ENCODE results near the gene CDON.

CDON gene

DNA sequence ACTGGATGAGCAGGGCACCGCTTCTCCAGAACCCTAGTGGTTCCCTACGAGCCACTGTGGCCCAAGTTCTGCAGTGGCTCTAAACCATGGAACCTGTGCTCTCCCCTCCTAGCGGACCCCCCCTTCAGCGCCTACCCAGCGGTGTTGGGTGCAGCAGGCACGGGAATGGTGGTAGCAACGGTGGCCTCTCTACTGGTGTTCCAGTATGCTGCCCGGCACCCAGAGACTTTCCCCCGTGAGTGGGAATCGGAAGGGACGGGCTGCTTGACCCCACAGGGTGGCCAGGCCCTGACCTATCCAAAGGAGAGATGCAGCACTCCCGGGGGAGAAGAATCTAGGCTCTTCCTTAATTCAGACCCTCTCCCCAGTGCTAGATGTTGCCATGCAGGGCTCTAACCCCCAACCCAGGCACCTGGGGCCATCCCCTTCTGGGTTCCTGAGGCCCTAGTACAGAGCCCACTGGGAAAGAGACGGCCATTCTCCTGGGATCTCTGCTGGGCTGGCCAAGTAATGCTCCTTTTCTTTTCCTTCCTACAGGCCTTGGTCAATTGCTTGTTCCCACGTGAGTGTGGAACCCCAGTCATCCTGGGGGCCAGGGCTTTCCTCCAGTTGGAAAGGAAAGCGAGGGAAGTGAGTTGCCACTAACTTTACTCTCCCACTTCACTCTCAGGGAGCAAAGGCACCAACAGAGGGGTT lies 107.6 kb downstream of the CDON start:
- DNase-seq: no peak

DNA sequence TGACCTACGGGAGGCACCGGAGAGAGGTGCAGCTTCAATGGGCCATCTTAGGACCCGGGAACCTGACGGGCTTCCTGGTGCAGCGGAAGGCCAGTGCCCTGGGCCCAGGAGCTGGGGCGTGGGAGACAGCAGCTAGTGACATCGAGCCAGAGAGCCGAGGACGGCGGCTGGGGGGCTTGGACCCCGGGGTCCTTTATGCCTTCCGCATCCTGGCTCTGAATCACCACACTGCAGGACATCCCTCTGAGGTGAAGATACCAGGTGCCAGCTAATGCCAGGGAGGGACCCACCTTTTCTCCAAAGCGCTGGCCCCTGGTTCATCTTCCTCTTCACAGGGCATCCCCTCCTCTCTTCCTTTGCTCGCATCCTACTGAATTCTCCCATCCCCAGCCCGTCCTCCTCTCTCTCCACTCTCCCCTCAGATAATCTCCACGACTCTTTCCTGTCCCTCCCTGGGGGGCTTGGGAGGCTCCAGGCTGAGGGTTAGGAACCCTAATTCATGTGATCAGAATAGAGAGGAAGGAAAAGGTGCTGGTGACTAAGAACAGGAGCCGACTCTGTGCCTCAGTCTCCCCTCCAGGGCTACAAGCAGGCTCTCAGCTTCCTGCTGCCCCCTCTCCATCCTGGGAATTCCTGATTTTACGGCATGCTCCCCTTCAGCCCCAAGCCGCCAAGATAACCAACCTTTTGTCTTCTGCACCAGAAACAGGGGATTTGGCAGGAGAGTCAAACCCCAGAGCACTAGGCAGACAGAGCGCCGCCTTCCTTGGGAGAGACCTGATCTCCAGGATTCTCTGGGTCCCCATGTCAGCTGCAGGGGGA lies 108.3 kb downstream of the CDON start:
- no peak for DNase-seq

DNA sequence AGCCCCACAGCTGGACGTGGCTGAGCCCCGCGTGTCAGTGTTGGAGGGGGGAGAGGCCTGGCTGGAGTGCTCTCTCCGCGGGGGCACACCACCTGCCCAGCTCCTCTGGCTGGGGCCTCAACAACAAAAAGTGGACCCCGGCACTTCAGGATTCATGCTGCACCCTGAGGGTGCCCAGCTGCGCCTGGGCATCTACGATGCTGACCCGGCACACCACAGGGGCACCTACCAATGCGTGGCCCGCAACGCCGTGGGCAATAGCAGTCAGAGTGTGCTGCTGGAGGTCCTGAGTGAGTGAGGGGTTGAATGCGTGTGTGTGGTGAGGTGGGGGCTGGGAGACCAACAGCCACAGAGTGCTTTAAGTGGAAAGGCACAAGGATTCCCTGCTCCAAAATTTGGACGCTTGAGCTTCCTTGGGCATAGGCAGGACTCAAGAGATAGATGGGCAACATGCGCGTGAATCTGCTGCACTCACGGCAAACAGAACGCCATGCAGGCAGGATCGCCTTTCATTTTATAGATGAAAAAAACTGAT lies 109.2 kb downstream of the CDON start:
- DNase-seq: no peak

DNA sequence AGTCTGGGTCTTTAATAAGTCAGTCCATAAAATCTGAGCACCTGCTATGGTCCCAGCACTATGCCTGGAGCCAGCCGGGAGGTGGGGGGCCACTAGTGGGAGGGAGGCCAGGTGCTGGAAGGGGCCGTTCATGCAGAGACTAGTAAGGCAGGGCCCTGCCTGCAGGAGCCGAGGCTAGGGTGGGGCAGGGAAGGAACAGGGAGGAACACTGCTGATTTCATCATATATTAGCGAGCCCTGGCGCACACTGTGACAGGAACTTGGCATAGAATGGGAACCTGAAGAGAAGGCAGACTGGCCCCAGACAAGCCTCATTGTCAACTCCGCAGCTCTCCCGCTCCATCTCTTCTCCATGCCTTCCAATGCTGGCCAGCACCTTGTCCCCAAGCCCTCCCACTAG lies 109.7 kb downstream of the CDON start:
- DNase-seq: peak; percentile 55

DNA sequence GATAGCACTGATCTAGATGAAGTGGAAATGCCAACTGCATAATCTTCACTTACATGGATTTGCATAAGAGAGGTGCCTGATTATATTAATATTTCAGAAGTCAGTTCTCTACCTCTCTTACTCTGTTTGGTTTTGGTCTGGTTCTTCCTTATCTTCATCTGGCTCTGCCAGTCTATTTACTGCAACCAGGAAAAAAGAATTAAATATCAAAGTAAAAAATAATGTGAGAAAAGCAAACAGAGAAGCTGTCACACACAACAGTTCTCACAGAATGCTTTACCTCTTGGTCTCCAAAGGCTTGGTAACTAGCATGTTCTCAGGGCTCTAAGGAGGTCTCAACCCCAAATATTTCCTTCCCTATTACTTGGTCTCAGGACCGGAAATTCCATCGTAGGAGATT lies 110.1 kb downstream of the CDON start:
- no peak for DNase-seq

DNA sequence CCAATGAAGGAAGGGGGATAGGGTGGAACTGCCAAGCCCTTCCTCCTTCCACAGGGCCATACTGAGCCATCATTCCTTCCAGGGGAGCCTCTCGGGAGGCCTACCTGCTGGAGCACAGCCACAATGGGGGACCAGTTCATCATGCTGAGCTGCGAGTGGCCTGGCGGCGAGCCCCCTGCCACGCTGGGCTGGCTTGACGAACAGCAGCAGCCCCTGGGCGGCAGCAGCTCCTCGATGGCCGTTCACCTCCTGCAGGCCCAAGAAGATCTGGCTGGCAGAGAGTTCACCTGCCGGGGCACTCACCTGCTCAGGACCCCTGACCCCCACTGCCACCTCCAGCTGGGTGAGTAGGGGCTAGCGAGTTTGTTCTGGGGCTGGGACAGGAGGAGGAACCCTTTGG lies 110.9 kb downstream of the CDON start:
- DNase-seq: no peak

DNA sequence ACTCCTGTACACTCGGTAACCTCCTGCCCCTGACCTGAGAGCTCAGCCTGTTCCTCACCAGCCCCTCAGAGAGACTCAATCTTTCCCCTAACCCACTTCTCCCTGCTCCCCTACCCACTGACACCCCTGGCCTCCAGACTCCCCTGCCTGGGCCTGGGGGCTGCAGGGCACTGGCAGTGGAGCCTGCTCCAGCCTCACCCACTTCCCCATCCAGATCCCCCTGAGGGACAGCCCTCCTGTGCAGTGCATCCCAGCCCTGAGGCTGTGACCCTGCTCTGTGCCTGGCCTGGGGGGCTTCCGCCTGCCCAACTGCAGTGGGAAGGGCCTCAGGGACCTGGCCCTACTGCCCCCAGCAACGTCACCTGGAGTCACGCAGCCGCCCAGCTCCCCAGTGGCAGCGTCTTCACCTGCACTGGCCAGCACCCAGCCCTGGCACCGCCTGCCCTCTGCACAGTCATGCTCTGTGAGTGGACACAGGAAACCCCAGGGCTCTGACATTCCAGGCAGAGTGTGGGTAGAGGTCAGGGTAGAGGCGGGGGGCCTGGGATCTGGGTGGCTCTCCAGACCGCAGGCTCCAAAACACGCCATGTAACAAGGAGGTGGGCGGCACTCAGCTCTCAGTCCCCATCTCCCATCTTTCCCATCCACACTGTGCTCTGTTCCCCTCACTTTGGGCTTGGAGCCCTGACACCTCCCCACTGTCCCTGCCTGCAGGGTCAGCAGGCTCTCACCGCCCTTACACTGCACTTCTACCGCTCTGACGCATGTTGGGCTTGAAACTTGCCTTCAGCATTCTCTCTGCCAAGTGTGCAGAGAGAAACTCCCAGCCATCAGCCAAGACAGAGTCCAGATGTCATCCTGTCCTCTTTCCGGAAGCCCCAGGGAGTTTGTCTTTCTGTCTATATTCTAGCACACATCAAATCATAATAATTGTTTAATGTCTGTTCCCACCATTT lies 111.7 kb downstream of the CDON start:
- DNase-seq: peak; percentile 81

DNA sequence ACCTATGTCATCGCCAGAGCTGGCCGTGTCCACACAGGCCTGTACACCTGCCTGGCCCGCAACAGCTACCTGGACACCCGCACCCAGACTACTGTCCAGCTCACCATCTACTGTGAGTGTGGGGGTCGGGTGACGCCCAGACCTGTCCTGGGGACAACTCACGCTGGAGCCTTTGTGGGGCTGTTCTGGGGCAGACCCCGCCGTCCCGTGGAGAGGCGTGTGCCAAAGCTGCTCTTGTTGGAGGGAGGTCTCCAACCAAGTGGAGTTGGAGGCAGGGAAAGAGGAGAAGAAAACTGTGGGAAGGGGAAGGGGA lies 112.5 kb downstream of the CDON start:
- no peak for DNase-seq

DNA sequence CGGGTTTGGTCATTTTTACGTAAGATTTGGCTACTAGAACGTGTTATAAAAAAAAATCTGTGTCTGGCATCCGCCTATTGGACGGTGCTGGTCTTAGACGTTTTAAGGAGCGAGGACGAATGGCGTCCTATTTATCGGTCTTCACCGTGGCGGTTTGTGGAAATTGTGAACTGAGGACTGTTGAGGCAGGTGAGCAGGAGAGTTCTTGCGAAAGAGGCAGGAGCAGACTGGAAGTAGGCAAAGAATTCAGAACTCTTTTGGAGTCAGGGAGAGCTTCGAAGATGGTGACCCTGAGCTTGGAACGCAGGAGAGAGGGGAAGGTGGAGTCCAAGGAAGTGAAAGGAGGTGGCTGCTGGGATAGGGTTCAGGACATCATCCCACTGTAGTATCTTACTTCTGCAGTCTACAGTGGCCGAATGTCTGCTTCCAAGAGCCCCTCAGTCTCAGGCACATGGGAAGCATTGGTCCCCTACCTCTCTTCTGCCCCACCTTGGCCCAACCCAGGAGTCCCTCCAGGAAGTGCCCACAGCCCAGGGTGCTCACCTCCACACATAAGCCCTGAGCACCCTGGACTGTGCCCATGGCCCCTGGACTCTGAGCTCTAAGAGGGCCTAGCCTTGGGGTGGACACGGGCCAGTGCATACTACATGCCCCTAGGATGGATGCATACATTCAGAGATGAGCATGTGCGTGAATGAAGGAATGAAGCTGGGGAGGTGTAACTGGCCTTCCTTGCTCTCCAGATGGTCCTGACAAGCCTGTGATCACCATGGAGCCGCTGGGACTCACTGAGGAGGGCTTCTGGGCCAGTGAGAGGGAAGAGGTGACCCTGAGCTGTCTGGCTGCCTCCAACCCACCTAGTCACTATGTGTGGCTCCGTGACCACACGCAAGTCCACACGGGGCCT lies 113.1 kb downstream of the CDON start:
- no peak for DNase-seq

DNA sequence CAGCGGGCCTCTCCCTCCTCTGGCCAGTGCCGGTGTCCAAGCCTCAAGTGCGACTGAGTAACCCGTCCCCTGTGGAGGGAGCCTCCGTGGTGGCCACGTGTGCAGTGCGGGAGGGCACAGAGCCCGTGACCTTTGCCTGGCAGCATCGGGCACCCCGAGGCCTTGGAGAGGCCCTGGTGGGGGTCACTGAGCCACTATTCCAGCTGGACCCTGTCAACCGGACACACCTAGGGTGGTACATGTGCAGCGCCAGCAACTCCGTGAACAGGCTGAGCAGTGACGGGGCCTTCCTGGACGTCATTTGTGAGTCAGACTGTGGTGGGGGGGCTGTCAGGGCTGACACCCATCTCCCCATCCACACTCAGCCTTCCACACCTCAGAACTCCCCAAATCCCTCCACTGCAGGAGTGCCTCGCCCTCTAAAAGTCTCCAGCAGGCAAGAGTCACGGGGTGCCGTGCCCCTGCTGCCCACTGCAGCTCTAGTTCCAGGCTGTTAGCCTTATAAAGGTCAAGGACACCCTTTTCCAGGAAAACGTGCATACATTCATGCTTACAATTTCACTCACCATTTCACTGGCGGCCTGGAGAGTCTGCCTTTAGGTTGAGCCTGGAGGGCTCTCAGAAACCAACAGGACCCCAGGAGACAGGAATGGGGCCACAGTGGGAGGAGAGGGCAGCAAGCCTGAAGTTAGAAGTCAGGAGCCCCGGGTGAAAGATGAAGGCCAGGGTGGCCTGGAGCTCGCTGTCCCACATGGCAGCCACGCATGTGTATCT lies 114.2 kb downstream of the CDON start:
- no peak for DNase-seq

DNA sequence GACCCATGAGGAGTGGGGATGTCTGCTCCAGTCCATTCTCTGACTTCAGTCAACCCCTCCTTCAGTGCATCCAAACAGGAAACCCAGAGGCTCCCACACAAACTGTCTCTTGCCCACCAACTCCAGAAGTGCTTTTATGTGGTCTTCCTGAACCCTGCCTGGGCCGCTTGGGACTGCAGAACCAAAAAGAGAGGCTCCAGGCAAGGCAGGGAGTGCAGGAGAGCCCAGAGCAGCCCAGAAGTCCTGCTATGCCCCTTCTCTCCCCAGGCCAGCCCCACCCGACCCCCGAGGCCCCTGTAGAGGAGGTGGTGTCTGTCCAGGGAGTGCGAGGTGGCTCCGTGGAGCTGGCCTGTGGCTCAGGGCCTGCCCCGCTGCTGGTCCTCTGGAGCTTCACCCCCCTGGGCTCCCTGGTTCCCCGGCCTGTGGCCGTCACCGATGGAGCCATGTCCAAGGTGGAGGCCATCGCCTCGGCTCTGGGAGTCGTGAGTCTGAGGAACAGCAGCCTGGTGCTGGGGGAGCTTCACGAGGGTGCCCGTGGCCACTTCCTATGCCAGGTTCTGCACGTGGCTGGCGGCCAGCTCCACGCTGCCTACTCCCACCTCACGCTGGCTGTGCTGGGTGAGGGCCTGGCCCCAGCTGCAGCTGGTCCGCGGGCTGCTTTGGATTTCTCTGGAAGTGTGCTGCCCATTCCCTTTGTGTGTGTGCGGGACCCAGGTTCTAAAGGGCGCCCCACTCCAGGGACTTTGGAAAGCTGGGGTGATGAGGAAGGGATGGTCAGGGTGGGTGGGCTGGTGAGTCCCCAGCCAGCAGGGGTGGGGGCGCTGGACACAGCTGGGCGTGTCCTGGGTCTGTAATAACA lies 115.0 kb downstream of the CDON start:
- DNase-seq: no peak

DNA sequence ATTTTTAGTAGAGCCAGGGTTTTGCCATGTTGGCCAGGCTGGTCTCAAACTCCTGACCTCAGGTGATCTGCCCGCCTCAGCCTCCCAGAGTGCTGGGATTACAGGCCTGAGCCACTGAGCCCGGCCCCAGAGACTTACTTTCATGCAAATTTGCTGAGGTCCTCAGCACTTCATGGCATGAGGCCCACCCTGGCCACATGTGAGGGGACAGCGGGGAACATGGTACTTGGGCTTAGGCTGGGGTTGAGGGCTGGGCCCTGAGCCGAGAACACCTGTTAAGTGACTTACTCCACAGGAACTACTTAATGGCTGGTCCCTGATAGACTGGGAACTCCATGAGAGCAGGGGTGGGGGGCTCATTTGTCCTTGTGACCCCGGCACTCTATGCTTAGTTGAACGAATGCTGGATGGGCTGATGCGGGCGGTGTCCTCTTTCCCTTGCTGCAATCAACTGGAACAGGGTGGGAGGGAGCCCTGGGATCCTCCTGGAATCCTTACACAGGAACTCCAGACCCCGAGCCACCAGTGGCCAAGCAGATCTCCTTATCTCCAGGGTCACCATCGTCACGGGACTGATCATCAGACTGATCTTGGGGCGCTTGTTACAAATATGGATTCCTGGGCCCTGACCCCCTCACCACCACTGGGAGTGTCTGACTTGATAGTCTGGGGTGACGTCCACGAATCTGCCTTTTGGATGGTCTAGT lies 115.8 kb downstream of the CDON start:
- no peak for DNase-seq

DNA sequence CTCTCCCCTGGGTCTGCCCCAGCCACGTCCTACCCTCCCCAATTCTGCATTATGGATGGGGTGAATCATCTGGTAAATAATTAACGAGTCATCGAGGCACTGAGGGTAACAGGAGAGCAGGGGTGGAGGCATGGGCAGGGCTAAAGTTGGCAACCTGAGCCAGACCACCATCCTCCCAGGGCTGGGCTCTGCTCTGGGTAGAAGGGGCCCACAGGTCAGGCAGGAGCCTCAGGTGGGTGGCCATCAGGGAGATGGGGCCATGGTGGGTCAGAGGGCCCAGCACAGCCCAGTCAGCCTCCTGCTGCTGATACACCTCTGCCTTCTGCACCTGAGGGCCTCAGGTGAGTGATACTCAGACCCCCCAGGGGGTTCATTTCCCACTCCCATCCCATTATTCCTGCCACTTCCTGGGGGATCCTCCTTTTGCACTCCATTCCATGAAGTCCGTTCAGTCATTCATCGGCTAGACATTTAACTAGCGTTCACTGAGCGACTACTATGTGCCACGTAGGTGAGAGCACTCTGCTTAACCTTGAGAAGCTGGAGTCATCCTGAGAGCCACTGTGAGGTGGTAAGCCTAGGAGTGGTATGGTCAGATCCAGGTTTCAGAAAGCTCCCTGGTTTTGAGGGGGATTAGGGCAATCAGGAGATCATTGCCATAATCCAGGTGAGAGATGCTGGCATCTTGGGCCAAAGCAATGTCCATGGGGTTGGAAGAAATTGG lies 116.7 kb downstream of the CDON start, which contains the start of gene VSIG10L2:
TSS of gene VSIG10L2 (plus strand) at position 248 of the 724 bp plus-strand sequence. CDS start at position 260, 12 bp downstream.
- DNase-seq: no peak

DNA sequence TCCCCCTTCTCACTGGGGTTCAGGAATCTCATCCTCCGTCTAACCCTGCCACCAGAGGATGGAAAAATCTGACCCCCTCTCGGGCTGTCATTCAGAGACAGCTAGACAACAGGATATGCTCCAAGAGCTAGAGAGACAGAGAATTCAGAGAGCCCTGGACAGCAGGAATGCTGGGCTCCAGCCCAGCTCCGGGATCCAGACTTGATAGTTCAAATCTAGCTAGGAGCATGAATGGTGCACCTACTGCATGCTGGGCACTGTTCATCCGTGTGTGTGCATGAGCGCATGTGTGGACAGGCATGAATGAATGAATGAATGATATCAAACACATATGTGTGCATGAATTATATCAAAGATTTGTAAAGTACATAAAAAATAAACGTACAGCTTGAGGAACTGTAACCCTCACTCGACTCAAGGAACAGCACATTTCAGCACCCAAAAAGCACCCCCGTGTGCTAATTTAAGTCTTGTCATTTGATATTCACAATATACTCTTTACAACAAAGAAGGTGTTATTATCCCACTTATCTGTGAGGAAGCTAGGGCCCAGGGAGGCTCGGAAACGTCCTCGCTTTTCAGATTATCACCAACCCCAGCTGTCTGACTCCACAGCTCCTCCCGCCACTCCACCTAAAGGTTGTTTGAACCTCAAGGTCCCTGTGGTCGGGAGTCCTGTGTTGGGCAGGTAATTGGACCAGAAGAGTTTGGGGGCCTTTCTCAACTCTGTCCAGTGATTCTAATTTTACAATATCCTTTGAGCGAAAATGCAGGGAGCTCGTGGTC lies 117.5 kb downstream of the CDON start:
- no peak for DNase-seq

DNA sequence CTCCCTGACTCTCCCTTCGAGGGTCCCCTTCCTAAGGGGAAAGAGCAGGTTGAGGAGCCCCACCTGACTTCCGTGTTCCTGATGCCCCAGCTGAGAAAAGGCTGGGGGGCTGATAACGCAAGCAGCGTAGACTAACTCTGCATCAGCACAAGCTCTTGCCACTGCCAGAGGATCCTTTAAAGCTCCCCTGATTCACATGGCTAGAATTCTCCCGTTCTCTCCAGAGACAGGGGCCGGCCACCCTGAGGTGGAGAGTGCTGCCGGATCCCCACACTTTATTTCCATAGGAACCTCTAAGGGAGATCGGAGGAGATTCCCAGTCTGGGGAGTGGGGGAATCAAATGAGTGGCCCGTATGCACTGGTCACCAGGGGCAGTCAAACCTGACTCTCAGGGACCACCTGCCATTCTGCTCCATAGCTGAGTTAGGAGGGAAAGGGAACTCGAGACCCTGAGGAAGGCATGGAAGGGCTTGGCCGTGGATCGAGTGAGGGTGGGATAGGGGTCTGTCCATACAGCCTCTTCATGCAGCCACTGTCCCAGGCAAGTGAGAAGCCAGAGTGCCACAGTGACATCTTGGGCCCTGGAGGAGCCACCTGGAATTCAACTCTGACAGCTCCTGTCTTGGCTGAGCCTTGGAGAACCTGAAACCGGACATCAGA lies 118.2 kb downstream of the CDON start:
- DNase-seq: no peak

DNA sequence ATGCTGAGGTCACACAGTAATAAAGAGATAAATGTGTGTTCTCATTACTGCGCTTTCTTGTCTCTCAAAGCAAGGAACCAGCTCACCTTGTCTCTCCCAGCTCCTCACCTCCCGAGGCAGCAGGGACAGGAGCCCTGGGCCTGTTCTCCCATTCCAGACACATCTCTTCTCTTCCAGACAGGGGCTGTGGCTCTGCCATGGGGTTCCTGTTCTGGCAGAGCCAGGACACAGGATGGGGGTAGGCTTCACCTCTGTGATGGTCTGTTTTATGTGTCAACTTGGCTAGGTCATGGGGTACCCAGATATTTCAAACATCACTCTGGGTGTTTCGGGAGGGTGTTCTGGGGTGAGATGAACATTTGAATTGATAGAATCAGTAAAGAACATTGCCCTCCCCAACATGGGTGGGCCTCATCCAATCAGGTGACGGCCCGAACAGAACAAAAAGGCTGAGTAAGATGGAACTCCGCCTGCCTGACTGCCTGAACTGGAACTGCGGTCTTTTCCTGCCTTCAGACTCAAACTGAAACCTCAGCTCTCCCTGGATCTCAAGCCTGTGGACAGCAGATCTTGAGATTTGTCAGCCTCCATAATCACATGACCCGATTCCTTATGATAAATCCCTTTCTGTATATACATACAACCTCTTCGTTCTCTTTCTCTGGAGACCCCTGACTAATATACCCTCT lies 118.9 kb downstream of the CDON start:
- no peak for DNase-seq
